ENCODE data around the gene DVL2. TPM values are rescaled to one million over a fixed set of nuclear protein-coding genes. Genes with fewer than 3 reads are reported as not detected.
A peak's percentile ranks its signal among the peaks of the same experiment; 100 is the strongest.

Gene DVL2
- total RNA-seq, 1 experiment from 2014 or later, result 67.3 TPM

GRCh38 chr17:7262935-7263800 lies 28.9 kb upstream of the DVL2 start:
- CTCF ChIA-PET, result interaction anchor here (0.8 to 4.8 kb wide), 4 partner anchors 18 to 93 kb away, joined by 3 to 23 read pairs (median 6); partner anchors contain the start of gene SLC2A4
- DNase-seq (ENCODE audit: low spot score), result peak; percentile 93
- H3K27ac Mint-ChIP-seq, result peak overlapping the region; percentile 100
- ATAC-seq, result peak; percentile 65
- H3K27me3 Mint-ChIP-seq (ENCODE audit: low read depth), result no peaks in the 10 kb centered on the region
- POLR2A ChIA-PET, result interaction anchor here (0.6 to 1.3 kb wide), 7 partner anchors 17 to 141 kb away, joined by 3 to 6 read pairs (median 3); partner anchors contain the start of genes ACADVL, DLG4, GABARAP and NEURL4
- H3K9me3 Mint-ChIP-seq, result no peaks in the 10 kb centered on the region
- peaks cover 26% of the 10 kb centered on the region for H3K4me1 Mint-ChIP-seq
- peak overlapping the region; percentile 98 for H3K4me3 Mint-ChIP-seq
- peaks cover 5% of the 10 kb centered on the region for H3K36me3 Mint-ChIP-seq
- TF ChIP-seq GRHL2 (CRISPR knock-in tag; IDR thresholded peaks at IDR 0.05; ENCODE audit: insufficient replicate concordance, severe bottlenecking) (no peak), ETV6 (CRISPR knock-in tag; IDR thresholded peaks at IDR 0.05) (peak; percentile 58; the same call in 1 of the 2 replicates), USF2 (CRISPR knock-in tag; IDR thresholded peaks at IDR 0.05) (no peak), ZNF281 (CRISPR knock-in tag; IDR thresholded peaks at IDR 0.05) (peak; percentile 90), USF1 (CRISPR knock-in tag; IDR thresholded peaks at IDR 0.05) (0 out of 2 replicates have a peak, but pooled peaks have one; percentile 5), PRDM15 (CRISPR knock-in tag; IDR thresholded peaks at IDR 0.05) (peak; percentile 36; the same call in 1 of the 2 replicates), ZNF532 (CRISPR knock-in tag; IDR thresholded peaks at IDR 0.05; ENCODE audit: borderline replicate concordance) (no peak), MXD4 (CRISPR knock-in tag; IDR thresholded peaks at IDR 0.05; ENCODE audit: borderline replicate concordance) (no peak), TCF7 (CRISPR knock-in tag; IDR thresholded peaks at IDR 0.05; ENCODE audit: low read depth) (no peak), ZBTB43 (CRISPR knock-in tag; IDR thresholded peaks at IDR 0.05) (no peak), ATF1 (CRISPR knock-in tag; IDR thresholded peaks at IDR 0.05) (no peak), NFE2L1 (CRISPR knock-in tag; IDR thresholded peaks at IDR 0.05) (0 out of 2 replicates have a peak, but pooled peaks have one; percentile 66), ESRRA (CRISPR knock-in tag; IDR thresholded peaks at IDR 0.05; ENCODE audit: borderline replicate concordance) (no peak), IRF1 (CRISPR knock-in tag; IDR thresholded peaks at IDR 0.05) (0 out of 2 replicates have a peak, but pooled peaks have one; percentile 42), KAT7 (CRISPR knock-in tag; IDR thresholded peaks at IDR 0.05; ENCODE audit: borderline replicate concordance) (no peak)
